HL-60 (cell line): ENCODE results near the gene P3H3.

Source experiments
- GABPA ChIP-seq: IDR thresholded peaks from 2 replicates; pipeline ENCODE4 v1.6.1; 2012; ENCODE audit warnings: low read depth
- POLR2AphosphoS5 ChIP-seq: IDR thresholded peaks from 2 replicates; pipeline ENCODE4 v1.6.1; 2012; ENCODE audit warnings: low read depth
- TF ChIP-seq, protein P1 (sequence below): IDR thresholded peaks from one replicate; pipeline ENCODE4 v1.5.1; 2011; ENCODE audit warnings: low read length, control low read depth, inconsistent platforms; ENCODE audit not compliant: insufficient read depth
- TF ChIP-seq, protein P2 (sequence below): IDR thresholded peaks from 2 replicates; pipeline ENCODE4 v1.6.1; 2012; ENCODE audit warnings: low read depth; ENCODE audit not compliant: insufficient replicate concordance

DNA sequence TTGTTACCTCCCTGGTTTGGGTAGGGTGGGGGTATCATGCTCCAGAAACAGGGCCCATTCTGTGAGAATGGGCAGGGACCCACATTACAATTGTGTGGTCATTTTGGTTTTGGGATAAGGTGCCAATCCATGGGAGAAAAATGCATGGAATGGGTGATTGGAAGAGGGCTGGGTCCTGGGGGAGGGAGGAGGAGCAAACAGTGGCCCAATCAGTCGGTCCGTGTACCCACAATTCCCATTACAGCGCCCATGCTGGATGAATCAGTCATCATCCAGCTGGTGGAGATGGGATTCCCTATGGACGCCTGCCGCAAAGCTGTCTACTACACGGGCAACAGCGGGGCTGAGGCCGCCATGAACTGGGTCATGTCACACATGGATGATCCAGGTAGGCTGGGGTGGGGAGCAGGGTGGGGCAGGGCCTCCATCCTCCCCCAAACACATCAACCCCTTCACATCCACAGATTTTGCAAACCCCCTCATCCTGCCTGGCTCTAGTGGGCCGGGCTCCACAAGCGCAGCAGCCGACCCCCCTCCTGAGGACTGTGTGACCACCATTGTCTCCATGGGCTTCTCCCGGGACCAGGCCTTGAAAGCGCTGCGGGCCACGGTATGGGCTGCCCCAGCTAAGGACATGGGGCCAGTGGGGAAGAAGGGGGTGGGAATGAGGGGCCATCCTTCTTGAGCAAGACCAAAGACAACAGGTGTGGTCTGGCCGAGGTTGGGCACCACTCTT, 35.5 kb downstream of the P3H3 start:
- TF ChIP-seq, protein P1, sequence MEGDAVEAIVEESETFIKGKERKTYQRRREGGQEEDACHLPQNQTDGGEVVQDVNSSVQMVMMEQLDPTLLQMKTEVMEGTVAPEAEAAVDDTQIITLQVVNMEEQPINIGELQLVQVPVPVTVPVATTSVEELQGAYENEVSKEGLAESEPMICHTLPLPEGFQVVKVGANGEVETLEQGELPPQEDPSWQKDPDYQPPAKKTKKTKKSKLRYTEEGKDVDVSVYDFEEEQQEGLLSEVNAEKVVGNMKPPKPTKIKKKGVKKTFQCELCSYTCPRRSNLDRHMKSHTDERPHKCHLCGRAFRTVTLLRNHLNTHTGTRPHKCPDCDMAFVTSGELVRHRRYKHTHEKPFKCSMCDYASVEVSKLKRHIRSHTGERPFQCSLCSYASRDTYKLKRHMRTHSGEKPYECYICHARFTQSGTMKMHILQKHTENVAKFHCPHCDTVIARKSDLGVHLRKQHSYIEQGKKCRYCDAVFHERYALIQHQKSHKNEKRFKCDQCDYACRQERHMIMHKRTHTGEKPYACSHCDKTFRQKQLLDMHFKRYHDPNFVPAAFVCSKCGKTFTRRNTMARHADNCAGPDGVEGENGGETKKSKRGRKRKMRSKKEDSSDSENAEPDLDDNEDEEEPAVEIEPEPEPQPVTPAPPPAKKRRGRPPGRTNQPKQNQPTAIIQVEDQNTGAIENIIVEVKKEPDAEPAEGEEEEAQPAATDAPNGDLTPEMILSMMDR: no peak
- TF ChIP-seq POLR2AphosphoS5: no peak
- TF ChIP-seq, protein P2, sequence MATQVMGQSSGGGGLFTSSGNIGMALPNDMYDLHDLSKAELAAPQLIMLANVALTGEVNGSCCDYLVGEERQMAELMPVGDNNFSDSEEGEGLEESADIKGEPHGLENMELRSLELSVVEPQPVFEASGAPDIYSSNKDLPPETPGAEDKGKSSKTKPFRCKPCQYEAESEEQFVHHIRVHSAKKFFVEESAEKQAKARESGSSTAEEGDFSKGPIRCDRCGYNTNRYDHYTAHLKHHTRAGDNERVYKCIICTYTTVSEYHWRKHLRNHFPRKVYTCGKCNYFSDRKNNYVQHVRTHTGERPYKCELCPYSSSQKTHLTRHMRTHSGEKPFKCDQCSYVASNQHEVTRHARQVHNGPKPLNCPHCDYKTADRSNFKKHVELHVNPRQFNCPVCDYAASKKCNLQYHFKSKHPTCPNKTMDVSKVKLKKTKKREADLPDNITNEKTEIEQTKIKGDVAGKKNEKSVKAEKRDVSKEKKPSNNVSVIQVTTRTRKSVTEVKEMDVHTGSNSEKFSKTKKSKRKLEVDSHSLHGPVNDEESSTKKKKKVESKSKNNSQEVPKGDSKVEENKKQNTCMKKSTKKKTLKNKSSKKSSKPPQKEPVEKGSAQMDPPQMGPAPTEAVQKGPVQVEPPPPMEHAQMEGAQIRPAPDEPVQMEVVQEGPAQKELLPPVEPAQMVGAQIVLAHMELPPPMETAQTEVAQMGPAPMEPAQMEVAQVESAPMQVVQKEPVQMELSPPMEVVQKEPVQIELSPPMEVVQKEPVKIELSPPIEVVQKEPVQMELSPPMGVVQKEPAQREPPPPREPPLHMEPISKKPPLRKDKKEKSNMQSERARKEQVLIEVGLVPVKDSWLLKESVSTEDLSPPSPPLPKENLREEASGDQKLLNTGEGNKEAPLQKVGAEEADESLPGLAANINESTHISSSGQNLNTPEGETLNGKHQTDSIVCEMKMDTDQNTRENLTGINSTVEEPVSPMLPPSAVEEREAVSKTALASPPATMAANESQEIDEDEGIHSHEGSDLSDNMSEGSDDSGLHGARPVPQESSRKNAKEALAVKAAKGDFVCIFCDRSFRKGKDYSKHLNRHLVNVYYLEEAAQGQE: no peak
- TF ChIP-seq GABPA: no peak
